Spleen (tissue), 7 donors: ENCODE data around the gene TNNI3K.

ENCODE experiments used
- CTCF ChIP-seq, 11 experiments: fragments of 200-600 bp in 7 of 11; fragments of 450-650 bp in 4 of 11; sonication (generic) in 4 of 11; IDR thresholded peaks in 8 of 11; conservative IDR thresholded peaks in 3 of 11; 1 replicate in 7 of 11; 2 replicates in 4 of 11; pipeline versions ENCODE4 v1.4.0 to v1.8.0; 2016 to 2021; ENCODE audit warnings: antibody characterized with exemption in 11 of 11, inconsistent platforms in 4 of 11, mild to moderate bottlenecking in 1 of 11
- POLR2A ChIP-seq, 3 donors: fragments of 450-650 bp; IDR thresholded peaks; one replicate each; pipeline ENCODE4 v1.5.1; 2017; ENCODE audit warnings: antibody characterized with exemption in 3 of 3, mild to moderate bottlenecking in 1 of 3
- POLR2AphosphoS5 ChIP-seq, 3 donors: sonication (generic); formaldehyde crosslinking; IDR thresholded peaks; one replicate each; pipeline ENCODE4 v1.5.1; 2017; ENCODE audit warnings: antibody characterized with exemption in 3 of 3
- donor health status: DM: no; HTN: no; CAD: no; lungs with moderate emphysema.
- donor health status: DM: no; HTN: no; CAD: no.
- donor health status: DM: no; HTN: no; CAD: no.

- TF ChIP-seq CTCF (IDR thresholded peaks at IDR 0.05 in 8 of 11, conservative IDR thresholded peaks at IDR 0.05 in 3 of 11) (no peak), POLR2AphosphoS5 (IDR thresholded peaks at IDR 0.05) (no peak), POLR2A (IDR thresholded peaks at IDR 0.05) (no peak)
Observed at GRCh38 chr1:74590288-74590687, 355.1 kb downstream of the TNNI3K start.
